KMS-11 (cell line): Measurements from ENCODE around the gene PIEZO2.

Experiments used
- H2AFZ ChIP-seq: fragments of 200-600 bp; sonication (generic); 2 replicates; pipeline ENCODE4 v1.6.1; 2016; ENCODE audit warnings: antibody characterized with exemption, mixed run types, low read depth
- H3K27ac ChIP-seq: fragments of 200-600 bp; sonication (generic); 2 replicates; pipeline ENCODE4 v1.6.1; 2016; ENCODE audit warnings: mild to moderate bottlenecking, mixed run types
- H3K27me3 ChIP-seq: fragments of 200-600 bp; sonication (generic); 2 replicates; pipeline ENCODE4 v1.6.1; 2017; ENCODE audit warnings: mild to moderate bottlenecking, low read depth, mixed run types, moderate library complexity; ENCODE audit not compliant: insufficient read depth
- H3K36me3 ChIP-seq: fragments of 200-600 bp; sonication (generic); 2 replicates; pipeline ENCODE4 v1.6.1; 2017; ENCODE audit warnings: mild to moderate bottlenecking, mixed run types; ENCODE audit not compliant: insufficient read depth
- H3K4me1 ChIP-seq: fragments of 200-600 bp; sonication (generic); 2 replicates; pipeline ENCODE4 v1.6.1; 2016; ENCODE audit warnings: mild to moderate bottlenecking, low read depth, mixed run types; ENCODE audit not compliant: poor library complexity, severe bottlenecking
- H3K4me2 ChIP-seq: fragments of 200-600 bp; sonication (generic); 2 replicates; pipeline ENCODE4 v1.7.0; 2016; ENCODE audit warnings: mild to moderate bottlenecking, mixed run types
- H3K4me3 ChIP-seq: fragments of 200-600 bp; sonication (generic); IDR thresholded peaks from 2 replicates; pipeline ENCODE4 v1.6.1; 2017; ENCODE audit warnings: low read depth, low read length, mixed read lengths; ENCODE audit not compliant: insufficient read depth
- H3K79me2 ChIP-seq: fragments of 200-600 bp; sonication (generic); 2 replicates; pipeline ENCODE4 v1.6.1; 2016; ENCODE audit warnings: low read depth, mixed run types; ENCODE audit not compliant: insufficient read depth
- H3K9ac ChIP-seq: fragments of 200-600 bp; sonication (generic); 2 replicates; pipeline ENCODE4 v1.6.1; 2016; ENCODE audit warnings: mild to moderate bottlenecking, mixed run types
- H4K20me1 ChIP-seq: fragments of 200-600 bp; sonication (generic); 2 replicates; pipeline ENCODE4 v1.6.1; 2016; ENCODE audit warnings: mild to moderate bottlenecking, mixed run types; ENCODE audit not compliant: insufficient read depth
- TF ChIP-seq, protein P1 (sequence below): fragments of 200-600 bp; sonication (generic); conservative IDR thresholded peaks from 2 replicates; pipeline ENCODE4 v1.6.1; 2017; ENCODE audit warnings: low read depth, mild to moderate bottlenecking, antibody characterized with exemption, low read length, moderate library complexity, mixed read lengths

Gene PIEZO2

GRCh38 chr18:11035814-11036495 lies 113.4 kb downstream of the PIEZO2 start:
- no peak overlapping the region for H3K27ac ChIP-seq
- TF ChIP-seq, protein P1, sequence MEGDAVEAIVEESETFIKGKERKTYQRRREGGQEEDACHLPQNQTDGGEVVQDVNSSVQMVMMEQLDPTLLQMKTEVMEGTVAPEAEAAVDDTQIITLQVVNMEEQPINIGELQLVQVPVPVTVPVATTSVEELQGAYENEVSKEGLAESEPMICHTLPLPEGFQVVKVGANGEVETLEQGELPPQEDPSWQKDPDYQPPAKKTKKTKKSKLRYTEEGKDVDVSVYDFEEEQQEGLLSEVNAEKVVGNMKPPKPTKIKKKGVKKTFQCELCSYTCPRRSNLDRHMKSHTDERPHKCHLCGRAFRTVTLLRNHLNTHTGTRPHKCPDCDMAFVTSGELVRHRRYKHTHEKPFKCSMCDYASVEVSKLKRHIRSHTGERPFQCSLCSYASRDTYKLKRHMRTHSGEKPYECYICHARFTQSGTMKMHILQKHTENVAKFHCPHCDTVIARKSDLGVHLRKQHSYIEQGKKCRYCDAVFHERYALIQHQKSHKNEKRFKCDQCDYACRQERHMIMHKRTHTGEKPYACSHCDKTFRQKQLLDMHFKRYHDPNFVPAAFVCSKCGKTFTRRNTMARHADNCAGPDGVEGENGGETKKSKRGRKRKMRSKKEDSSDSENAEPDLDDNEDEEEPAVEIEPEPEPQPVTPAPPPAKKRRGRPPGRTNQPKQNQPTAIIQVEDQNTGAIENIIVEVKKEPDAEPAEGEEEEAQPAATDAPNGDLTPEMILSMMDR: no peak
- H3K4me2 ChIP-seq: no peak overlapping the region
- no peaks in the 10 kb centered on the region for H3K27me3 ChIP-seq
- H3K4me1 ChIP-seq: peaks cover 9% of the 10 kb centered on the region
- no peaks in the 10 kb centered on the region for H3K36me3 ChIP-seq
- no peak overlapping the region for H2AFZ ChIP-seq
- no peak overlapping the region for H3K9ac ChIP-seq
- H3K4me3 ChIP-seq: no peak overlapping the region
- H3K79me2 ChIP-seq: no peaks in the 10 kb centered on the region
- no peaks in the 10 kb centered on the region for H4K20me1 ChIP-seq

- H4K20me1 ChIP-seq: no peaks in the 10 kb centered on the region
- H3K4me2 ChIP-seq: no peak overlapping the region
- H3K27me3 ChIP-seq: no peaks in the 10 kb centered on the region
- no peaks in the 10 kb centered on the region for H3K79me2 ChIP-seq
- no peak overlapping the region for H3K9ac ChIP-seq
- H3K27ac ChIP-seq: no peak overlapping the region
- no peak overlapping the region for H3K4me3 ChIP-seq
- H3K36me3 ChIP-seq: no peaks in the 10 kb centered on the region
- no peak overlapping the region for H2AFZ ChIP-seq
- peaks cover 3% of the 10 kb centered on the region for H3K4me1 ChIP-seq
- TF ChIP-seq, protein P1: no peak
Observed at GRCh38 chr18:11035376-11035775, 114.0 kb downstream of the PIEZO2 start.

DNA sequence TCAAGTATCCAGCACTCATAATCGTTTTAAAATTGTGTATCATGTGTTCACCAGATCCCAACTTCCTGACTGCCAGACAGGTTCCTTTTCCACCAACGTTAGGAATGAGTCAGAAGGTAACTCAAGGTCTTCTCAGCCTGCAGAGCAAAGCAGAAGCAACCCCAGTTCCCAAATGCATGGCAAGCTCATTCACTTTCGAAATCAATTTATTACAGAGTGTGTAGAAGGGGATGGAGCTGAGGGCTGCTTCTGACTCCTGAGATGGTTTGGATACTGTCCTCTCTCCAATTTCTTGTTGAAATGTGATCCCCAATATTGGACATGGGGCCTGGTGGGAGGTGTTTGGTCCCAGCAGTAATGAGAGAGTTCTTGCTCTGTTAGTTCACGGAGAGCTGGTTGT lies 114.5 kb downstream of the PIEZO2 start:
- TF ChIP-seq, protein P1: no peak
- Histone ChIP-seq H3K27me3 (no peaks in the 10 kb centered on the region), H3K4me1 (no peaks in the 10 kb centered on the region), H4K20me1 (no peaks in the 10 kb centered on the region), H2AFZ (no peak overlapping the region), H3K9ac (no peak overlapping the region), H3K36me3 (no peaks in the 10 kb centered on the region), H3K27ac (no peak overlapping the region), H3K79me2 (no peaks in the 10 kb centered on the region), H3K4me2 (no peak overlapping the region), H3K4me3 (no peak overlapping the region)

- Histone ChIP-seq H3K4me2 (no peak overlapping the region), H3K27ac (no peak overlapping the region), H4K20me1 (no peaks in the 10 kb centered on the region), H3K36me3 (no peaks in the 10 kb centered on the region), H3K9ac (no peak overlapping the region), H3K79me2 (no peaks in the 10 kb centered on the region), H2AFZ (no peak overlapping the region), H3K4me1 (no peaks in the 10 kb centered on the region), H3K27me3 (no peaks in the 10 kb centered on the region), H3K4me3 (no peak overlapping the region)
- TF ChIP-seq, protein P1: no peak
Observed at GRCh38 chr18:11033503-11033902, 115.9 kb downstream of the PIEZO2 start.
